GM18505 (cell line): ENCODE data around the gene SUGP1.
"Not testable (repeated sequence)": the region's sequence is repeated elsewhere in the genome, so short reads cannot be mapped to it uniquely, and the experiment has no call there.

Experiments
- ATAC-seq: cut with Tn5 transposase; IDR thresholded peaks from one replicate; pipeline ENCODE4 v1.9.1; 2021; ENCODE audit not compliant: unreplicated experiment
- POLR2A ChIP-seq: IDR thresholded peaks from 4 replicates; pipeline ENCODE4 v1.6.1; 2011; ENCODE audit warnings: borderline replicate concordance; ENCODE audit not compliant: insufficient read depth, insufficient read length; ENCODE audit errors: extremely low read depth

The SUGP1 gene

DNA sequence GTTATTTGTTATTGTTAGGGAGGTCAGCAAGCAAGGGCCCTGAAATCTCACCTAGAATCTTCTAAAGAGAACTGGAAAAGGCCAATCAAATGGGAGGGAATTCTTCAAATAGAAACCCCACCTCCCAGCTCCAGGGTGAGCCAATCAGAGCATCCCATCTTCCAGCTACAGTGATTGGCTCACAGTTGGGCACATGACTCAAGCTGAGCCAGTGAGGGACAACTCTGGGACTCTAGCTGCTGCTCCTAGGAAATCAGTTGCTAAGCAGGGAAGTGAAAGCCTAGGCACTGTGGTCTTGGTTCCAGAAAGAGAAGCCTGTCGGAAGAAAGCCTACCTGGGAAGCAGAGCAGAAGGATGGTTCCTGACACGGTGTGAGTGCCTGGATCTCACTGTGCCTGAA lies 60.6 kb downstream of the SUGP1 start:
- no peak for TF ChIP-seq POLR2A
- no peak for ATAC-seq

DNA sequence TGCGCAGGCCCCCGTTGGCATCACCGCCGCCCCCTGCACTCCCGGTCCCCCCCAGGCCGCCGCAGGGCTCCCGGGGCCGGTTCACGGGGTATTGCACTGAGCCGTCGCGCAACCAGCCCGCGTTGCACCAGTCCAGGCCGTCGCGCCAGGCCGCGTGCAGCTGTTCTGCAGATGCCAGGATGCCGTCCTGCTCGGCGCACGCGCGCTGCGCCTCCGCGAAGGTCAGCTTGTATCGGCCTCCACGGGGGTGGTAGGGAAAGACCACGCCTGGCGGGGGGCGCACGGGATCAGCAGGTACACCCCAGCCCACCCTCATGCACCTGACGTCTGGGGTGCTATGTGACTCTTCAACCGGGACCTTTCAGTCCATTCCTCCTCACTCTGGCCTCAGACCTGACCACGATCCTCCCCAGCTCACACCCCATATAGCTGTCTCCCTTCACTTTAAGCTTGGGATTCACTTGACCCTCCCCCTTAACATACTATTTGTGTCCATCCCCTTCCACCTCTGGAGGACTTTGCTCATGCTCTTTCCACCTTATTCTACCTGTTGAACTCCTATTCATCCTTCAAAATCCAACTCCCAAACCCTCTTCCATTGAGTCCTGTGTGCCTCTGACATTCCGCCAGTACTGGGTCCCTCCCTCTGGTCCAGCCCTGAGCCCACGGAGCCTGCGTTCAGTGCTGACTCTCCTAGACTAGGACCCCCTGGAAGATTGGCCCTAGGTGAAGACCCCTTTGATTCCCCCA lies 61.5 kb downstream of the SUGP1 start:
- ATAC-seq: no peak

DNA sequence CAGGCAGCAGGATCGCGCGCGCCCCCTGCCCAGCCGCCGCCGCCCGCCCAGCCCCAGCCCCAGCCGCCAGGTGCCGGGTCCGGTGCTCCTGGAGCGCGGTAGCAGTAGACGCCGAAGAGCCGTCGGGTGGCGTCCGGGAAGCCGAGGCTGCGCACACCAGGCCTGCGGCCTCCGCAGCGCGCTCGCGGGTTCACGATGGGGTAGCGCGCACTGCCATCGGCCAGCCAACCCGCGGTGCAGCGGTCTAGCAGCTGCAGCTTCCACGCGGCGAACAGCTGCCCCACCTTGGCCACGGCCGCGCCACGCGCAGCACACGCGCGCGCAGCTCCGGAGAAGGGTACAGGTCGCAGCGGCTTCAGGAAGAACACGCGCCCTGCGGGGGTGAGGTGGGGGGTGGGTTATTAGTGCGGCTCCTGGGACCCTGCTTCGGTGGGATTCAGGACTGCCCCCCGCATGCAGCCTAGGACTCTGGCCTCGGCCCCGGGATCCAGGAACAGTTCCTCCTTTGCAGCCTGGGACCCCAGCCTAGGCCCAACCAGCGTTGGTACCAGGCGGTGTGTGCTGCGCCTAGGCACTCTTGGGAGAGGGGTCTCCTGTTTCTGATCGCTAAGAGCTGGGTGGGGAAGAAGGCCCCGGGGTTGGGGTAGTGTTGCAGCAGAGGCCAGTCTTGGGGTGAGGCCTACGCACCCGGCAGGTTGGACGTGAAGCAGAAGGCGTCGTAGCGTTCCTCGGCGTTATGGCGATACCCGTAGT lies 62.3 kb downstream of the SUGP1 start:
- ATAC-seq: no peak

More for the DNA sequence above, 61.5 kb downstream of the SUGP1 start:
- no peak for TF ChIP-seq POLR2A

GRCh38 chr19:19257137-19257536 lies 63.2 kb downstream of the SUGP1 start:
- no peak for TF ChIP-seq POLR2A

More for the DNA sequence above, 62.3 kb downstream of the SUGP1 start:
- no peak for TF ChIP-seq POLR2A

GRCh38 chr19:19256072-19256969 lies 64.0 kb downstream of the SUGP1 start:
- no peak for TF ChIP-seq POLR2A
- no peak for ATAC-seq

More at GRCh38 chr19:19257137-19257536, 63.2 kb downstream of the SUGP1 start:
- no peak for ATAC-seq

DNA sequence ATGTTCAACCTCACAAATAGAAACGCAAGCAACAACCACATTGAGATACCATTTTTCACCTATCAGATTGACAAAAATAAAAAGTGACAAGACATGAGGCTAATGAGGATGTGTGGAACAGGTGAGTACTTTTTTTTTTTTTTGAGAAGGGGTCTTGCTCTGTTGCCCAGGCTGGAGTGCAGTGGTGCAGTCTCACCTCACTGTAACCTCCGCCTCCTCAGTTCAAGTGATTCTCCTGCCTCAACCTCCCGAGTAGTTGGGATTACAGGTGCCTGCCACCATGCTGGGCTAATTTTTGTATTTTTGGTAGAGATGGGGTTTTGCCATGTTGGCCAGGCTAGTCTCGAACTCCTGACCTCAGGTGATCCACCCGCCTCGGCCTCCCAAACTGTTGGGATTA lies 66.9 kb downstream of the SUGP1 start:
- ATAC-seq: not testable (repeated sequence)

- no peak for TF ChIP-seq POLR2A
- ATAC-seq: no peak
Observed at GRCh38 chr19:19250196-19250801, 70.0 kb downstream of the SUGP1 start.

DNA sequence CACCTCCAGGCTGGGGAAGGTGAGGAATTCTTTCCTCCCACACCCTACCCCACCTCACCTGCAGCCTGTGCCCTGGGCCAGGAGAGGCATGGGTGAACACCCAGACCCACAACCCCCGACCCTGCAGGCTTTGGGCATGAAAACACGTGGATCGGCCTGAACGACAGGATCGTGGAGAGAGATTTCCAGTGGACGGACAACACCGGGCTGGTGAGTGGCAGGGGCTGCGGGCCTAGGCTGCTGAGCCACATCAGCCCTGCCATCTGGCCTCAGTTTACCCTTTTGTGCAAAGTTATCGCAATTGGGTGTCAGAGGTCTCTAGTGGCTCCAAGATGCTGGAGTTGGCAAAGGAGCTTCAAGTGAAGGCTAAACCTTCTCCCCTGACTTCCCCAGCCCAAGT lies 79.8 kb downstream of the SUGP1 start:
- no peak for ATAC-seq
- no peak for TF ChIP-seq POLR2A

- TF ChIP-seq POLR2A: no peak
- ATAC-seq: no peak
Observed at GRCh38 chr19:19239675-19240074, 80.6 kb downstream of the SUGP1 start.

GRCh38 chr19:19238126-19238894 lies 82.0 kb downstream of the SUGP1 start:
- no peak for ATAC-seq
- TF ChIP-seq POLR2A: no peak

DNA sequence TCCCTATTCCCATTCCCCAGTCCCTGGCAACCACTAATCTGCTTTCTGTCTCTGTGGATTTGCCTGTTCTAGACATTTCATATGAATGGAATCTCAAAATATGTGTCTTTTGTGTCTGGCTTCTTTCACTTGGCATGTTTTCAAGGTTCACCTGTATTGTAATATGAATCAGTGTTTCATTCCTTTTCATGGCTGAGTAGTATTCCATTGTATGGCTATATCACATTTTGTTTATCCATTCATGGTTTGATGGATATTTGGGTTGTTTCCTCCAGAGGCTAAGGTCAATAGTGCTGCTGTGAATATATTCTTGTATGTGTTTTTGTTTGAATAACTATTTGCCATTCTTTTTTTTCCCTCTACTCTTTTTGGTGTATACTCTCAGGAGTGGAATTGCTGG lies 84.1 kb downstream of the SUGP1 start:
- no peak for TF ChIP-seq POLR2A
- no peak for ATAC-seq

DNA sequence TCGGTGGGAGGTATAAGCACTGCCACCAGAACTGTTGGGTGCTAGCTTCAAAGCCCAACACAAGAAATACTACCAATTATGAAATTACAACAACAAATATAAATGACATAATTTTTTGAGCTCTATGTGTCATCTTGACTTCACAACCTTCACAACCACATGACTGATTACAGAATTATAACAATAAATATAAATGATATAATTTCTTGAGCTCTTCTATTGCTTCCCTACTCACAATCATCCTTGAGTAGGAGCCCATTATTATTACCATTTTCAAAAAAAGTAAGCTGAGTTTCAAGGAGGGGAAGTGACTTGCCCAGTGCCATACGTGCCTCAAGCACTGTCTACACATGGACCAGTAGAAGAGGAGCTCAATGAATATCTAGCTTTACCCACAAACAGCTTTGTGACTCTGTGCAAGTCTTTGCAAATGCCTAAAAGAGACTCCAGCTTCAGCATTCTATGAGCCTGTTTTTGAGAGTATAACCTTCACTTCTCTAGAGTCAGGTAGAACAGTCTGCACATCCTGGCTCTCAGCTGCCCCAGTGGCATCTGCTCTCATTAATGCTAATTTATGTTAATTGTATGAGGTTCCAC lies 86.0 kb downstream of the SUGP1 start:
- TF ChIP-seq POLR2A: no peak
- no peak for ATAC-seq
